Stimulated activated effector memory CD8-positive, alpha-beta T cell treated with anti-CD3 and anti-CD28 coated beads, Interleukin-12 subunit alpha, Interleukin-12 subunit beta, amount 100 ng/mL, for 72 hours (primary cell): Measurements from ENCODE around the gene EIF1B.
A peak's percentile ranks its signal among the peaks of the same experiment; 100 is the strongest.

Experiments used
- ATAC-seq: fragments of 150-1000 bp; cut with Tn5 transposase; 2 replicates; pipeline ENCODE4 v1.10.0; 2021
- DNase-seq, 2 donors: peaks; one replicate each; pipeline ENCODE4 v3.0.0; 2021 to 2022; ENCODE audit warnings: low spot score in 2 of 2
- H3K27ac Mint-ChIP-seq: one replicate; pipeline ENCODE4 v1.8.0; 2022; ENCODE audit warnings: mild to moderate bottlenecking, mixed read lengths
- H3K36me3 Mint-ChIP-seq: one replicate; pipeline ENCODE4 v1.8.0; 2022; ENCODE audit warnings: mild to moderate bottlenecking, mixed read lengths
- H3K4me1 Mint-ChIP-seq: one replicate; pipeline ENCODE4 v1.8.0; 2022; ENCODE audit warnings: mixed read lengths
- H3K4me3 Mint-ChIP-seq: one replicate; pipeline ENCODE4 v1.8.0; 2022; ENCODE audit warnings: mild to moderate bottlenecking, mixed read lengths
- H3K9me3 Mint-ChIP-seq: one replicate; pipeline ENCODE4 v1.8.0; 2022; ENCODE audit warnings: mixed read lengths

EIF1B gene

DNA sequence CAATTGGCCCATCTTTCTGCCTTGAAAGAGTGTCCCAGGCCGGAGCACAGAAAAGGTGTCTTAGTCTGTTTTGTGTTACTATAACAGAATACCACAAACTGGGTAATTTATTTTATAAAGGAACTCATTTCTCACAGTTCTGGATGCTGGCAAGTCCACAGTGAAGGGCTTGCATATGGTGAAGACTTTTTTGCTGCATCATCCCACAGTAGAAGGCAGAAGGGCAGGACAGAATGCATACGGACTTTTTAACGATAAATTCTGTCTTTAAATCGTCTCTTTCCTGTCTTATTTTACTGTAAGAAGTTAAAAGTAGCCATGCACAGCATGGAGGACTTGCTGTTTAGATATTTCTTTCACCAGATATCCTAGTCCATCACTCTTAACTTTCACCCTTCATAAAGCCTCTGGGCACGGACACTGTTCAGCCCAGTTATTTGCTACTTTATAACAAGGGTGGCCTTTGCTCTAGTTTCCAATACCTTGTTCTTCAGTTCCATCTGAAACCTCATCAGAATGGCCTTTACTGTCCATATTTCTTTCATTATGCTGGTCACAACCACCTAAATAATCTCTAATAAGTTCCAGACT is 10.3 kb upstream of the EIF1B start:
- Mint-ChIP-seq H3K27ac (no peak overlapping the region), H3K4me3 (no peak overlapping the region)
- ATAC-seq, result no peak

DNA sequence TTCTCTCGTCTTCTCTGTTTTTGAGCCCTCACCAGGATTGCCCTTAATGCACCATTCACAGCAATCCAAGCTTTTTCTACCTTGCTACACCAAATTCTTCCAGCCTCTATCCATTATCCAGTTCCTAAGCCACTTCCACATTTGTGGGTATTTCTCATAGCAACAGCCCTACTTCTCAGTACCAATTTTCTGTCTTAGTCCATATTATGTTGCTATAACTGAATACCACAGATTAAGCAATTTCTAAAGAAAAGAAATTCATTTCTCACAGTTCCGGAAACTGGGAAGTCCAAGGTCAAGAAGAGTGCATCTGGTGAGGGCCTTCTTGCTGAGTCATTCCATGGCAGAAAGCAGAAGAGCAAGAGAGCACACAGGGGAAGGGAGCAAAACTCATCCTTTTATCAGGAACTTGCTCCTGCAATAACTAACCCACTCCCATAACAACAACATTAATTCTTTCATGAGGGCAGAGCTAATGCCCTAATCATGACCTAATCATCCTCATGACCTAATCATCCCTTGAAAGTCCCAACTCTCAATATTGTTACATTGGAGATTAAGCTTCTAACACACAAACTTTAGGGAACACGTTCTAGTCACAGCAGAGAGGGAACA is 9.7 kb upstream of the EIF1B start:
- Mint-ChIP-seq H3K4me1 (no peaks in the 10 kb centered on the region), H3K27ac (no peak overlapping the region), H3K36me3 (peaks cover 8% of the 10 kb centered on the region), H3K4me3 (no peak overlapping the region), H3K9me3 (no peaks in the 10 kb centered on the region)
- DNase-seq, result no peak
- ATAC-seq, result no peak

More for the DNA sequence above, 10.3 kb upstream of the EIF1B start:
- H3K4me1 Mint-ChIP-seq, result no peaks in the 10 kb centered on the region
- H3K9me3 Mint-ChIP-seq, result no peaks in the 10 kb centered on the region
- DNase-seq, result no peak
- H3K36me3 Mint-ChIP-seq, result peaks cover 8% of the 10 kb centered on the region

DNA sequence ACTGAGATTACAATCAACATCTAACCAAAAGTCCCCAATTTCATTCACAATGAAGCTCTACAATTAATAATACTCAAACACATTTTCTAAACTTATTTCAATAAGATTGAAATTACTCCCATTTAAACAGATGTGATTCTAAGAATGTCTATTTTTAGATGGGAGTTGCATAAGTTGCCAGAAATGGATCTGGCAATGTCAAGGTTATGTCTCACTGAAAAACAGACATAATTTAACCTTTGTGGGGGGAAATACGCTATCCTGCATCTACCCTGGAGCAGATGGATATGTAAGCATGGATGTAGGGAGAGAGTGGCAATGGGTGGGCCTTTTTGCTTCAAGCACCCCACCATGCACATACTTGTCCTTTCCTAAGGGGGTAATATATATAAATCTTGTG is 6.7 kb upstream of the EIF1B start:
- H3K4me1 Mint-ChIP-seq, result no peaks in the 10 kb centered on the region
- no peak for ATAC-seq
- H3K27ac Mint-ChIP-seq, result no peak overlapping the region
- no peak overlapping the region for H3K4me3 Mint-ChIP-seq
- no peak for DNase-seq
- H3K9me3 Mint-ChIP-seq, result no peaks in the 10 kb centered on the region
- H3K36me3 Mint-ChIP-seq, result peaks cover 8% of the 10 kb centered on the region

DNA sequence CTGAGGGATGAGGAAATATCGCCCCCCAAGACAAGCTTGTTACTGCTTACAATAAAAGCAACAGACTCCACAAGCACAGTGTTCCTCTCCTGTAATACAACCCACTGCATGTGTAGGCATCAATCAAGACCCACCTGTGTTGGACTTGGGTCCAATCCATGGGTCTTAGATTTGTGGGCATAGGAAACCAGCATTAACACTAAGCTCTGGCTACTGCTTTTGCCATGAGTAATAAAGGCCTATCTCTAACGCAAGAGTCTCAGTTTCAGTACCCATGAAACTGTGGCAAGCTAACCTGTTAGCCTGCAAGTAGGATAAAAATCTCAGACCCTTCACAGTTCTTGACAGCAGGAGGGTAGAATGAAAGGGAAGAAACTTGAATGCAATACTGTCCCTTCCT is 5.2 kb upstream of the EIF1B start:
- H3K4me1 Mint-ChIP-seq, result peaks cover 6% of the 10 kb centered on the region
- H3K36me3 Mint-ChIP-seq, result peaks cover 14% of the 10 kb centered on the region
- ATAC-seq, result no peak
- H3K27ac Mint-ChIP-seq, result no peak overlapping the region
- no peak overlapping the region for H3K4me3 Mint-ChIP-seq
- H3K9me3 Mint-ChIP-seq, result no peaks in the 10 kb centered on the region
- DNase-seq, result no peak

DNA sequence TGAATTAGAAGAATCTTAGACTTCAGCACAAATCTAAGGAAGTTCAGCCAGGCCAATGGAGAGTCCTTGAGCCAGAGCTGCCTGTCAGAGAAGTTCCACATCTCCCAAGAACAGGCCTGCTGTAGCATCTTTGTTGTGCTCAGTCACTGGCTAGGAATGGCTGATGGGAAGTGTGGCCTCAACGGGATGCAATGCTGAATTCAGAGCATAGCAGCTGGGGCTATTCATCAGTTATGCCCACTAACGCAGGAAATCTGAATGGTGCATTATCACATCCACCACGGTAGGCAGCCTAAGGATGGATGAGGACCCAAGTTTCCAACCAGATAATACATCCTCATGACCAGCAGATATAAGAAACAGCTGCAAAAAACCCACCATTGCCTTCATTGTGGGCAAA is 3.2 kb upstream of the EIF1B start:
- H3K4me1 Mint-ChIP-seq, result peaks cover 13% of the 10 kb centered on the region
- no peak overlapping the region for H3K4me3 Mint-ChIP-seq
- no peak for DNase-seq
- H3K27ac Mint-ChIP-seq, result no peak overlapping the region
- ATAC-seq, result no peak
- H3K36me3 Mint-ChIP-seq, result peaks cover 26% of the 10 kb centered on the region
- H3K9me3 Mint-ChIP-seq, result no peaks in the 10 kb centered on the region

DNA sequence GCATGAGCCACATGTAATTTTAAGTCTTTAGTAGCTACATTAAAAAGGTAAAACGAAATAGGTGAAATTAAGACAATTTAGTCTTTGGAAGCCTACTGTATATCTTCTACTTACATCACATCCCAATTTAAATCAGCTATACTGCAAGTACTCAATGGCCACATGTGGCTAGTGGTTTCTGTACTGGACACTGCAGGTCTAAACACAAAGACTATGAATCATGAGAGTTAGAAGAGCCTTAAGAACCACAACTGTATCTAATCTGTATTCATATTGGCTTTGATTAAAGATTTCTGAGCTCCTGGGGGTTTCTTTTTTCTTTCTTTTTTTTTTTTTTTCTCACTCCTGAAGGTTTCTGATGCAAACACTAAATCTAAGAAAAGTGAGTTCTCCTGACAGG is 2.3 kb upstream of the EIF1B start:
- Mint-ChIP-seq H3K4me3 (no peak overlapping the region), H3K4me1 (peaks cover 15% of the 10 kb centered on the region), H3K27ac (no peak overlapping the region), H3K36me3 (peaks cover 35% of the 10 kb centered on the region), H3K9me3 (no peaks in the 10 kb centered on the region)
- no peak for ATAC-seq
- DNase-seq, result no peak

DNA sequence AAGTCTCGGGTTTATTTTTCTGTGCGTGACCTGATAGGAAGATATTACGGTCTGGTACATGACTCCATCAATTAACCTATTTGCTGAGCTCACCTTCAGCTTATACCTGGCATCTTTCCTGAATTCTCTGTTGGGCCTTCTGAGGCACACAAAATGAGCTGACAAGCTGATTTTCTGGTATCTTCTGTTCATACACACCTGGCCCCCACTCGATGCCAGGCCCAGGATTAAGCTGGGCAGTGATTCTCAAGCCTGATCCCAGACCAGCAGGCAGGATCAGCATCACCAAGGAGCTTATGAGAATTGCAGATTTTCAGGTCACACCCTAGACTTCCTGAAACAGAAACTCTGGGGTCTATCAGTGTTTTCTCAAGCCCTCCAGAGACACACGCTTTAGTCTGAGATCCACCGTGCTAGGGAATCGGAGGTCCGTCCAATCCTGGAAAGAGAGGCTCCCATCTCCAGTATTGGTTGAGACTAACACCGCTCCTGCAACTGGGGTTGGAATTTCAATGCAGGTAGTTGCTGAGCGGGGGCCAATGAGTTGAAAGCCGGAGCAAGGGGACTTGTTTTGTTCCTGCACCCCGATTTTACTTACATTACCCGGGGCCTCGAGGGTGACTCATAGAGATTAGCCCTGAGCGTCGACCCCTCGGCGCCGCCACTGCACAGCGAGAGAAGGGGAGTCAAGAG is 636 bp upstream of the EIF1B start:
- ATAC-seq (no peak), DNase-seq (no peak)
- H3K4me1 Mint-ChIP-seq, result peaks cover 15% of the 10 kb centered on the region
- peak overlapping the region; percentile 99 for H3K4me3 Mint-ChIP-seq
- peak overlapping the region; percentile 100 for H3K27ac Mint-ChIP-seq
- peaks cover 52% of the 10 kb centered on the region for H3K36me3 Mint-ChIP-seq
- H3K9me3 Mint-ChIP-seq, result no peaks in the 10 kb centered on the region

DNA sequence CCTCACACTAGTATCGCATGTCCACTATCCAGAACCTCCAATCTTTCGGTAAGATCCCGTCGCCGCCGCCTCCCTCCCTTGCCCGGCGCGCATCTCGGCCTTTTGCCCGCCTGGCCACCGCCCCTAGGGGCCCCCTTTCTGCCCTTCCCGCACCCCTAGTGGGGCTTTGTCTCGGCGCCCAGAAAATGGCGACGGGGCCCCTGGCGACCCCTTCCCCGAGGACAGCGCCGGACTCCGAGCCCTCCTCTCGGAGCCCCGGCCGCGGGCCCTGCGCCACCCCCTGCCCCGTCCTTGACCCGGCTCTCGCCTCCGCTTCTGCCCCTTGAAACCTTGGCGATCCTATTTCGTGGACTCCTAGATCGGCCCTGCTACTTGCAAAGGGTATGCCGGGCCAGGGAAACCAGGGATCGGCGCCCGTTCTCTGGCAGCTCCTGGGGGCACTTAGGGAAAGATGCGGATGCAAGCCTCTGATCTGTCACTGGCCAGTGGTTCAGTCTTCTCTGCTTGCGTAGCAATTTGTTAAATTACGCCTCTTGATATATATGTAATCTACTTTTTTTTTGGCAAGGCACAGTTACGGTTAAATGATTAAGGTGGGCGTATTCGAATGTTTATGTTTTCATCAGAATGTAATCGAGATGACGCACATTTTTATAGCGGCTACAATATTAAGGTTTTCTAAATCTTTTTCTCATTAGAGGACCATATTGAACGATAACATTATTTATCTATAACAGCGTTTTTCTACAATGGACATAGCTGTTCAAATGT is 603 bp downstream of the EIF1B start:
- H3K36me3 Mint-ChIP-seq, result peaks cover 64% of the 10 kb centered on the region
- no peaks in the 10 kb centered on the region for H3K9me3 Mint-ChIP-seq
- DNase-seq (peak; percentile 38 to 85), ATAC-seq (peak; percentile 58)
- H3K4me1 Mint-ChIP-seq, result peaks cover 15% of the 10 kb centered on the region
- peak overlapping the region; percentile 100 for H3K27ac Mint-ChIP-seq
- H3K4me3 Mint-ChIP-seq, result peak overlapping the region; percentile 99

DNA sequence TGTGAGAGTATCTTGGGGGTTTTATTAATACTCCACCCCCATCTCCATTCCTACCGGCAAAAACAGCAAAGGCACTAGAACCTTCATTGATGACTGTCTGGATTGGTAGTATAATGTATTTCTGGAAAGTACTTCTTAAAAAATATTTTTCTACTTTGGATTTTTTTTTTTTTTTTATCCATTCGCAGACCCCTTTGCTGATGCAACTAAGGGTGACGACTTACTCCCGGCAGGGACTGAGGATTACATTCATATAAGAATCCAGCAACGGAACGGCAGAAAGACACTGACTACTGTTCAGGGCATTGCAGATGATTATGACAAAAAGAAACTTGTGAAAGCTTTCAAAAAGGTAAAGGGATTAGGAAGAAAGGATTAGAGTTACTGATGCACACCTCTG is 1.2 kb downstream of the EIF1B start:
- Mint-ChIP-seq H3K4me3 (peak overlapping the region; percentile 99), H3K9me3 (no peaks in the 10 kb centered on the region), H3K36me3 (peaks cover 66% of the 10 kb centered on the region), H3K4me1 (peaks cover 15% of the 10 kb centered on the region), H3K27ac (peak overlapping the region; percentile 100)
- no peak for ATAC-seq
- DNase-seq, result no peak

DNA sequence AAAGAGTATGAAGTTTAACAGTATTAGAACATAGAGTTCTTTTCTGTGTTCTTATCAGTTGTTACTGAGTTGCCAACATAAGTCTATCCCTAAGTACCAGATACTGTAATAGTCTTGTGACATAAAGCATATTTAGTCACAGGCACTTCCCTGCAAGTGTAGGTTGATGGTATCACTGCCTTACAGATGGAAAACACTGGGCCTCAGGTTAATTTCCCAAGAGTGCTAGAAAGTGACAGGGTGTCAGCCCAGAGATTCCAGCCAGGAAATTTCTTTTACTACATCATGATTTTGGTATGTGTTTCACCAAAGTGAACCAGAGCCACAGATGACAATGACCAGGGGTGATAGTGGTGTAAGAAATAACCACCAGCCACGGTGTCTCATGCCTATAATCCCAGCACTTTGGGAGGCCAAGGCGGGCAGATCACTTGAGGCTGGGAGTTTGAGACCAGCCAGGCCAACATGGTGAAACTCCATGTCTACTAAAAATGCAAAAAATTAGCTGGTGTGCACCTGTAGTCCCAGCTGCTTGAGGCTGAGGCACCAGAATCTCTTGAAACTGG is 3.2 kb downstream of the EIF1B start:
- no peaks in the 10 kb centered on the region for H3K9me3 Mint-ChIP-seq
- H3K27ac Mint-ChIP-seq, result no peak overlapping the region
- ATAC-seq, result no peak
- H3K4me3 Mint-ChIP-seq, result no peak overlapping the region
- H3K36me3 Mint-ChIP-seq, result peaks cover 73% of the 10 kb centered on the region
- peaks cover 15% of the 10 kb centered on the region for H3K4me1 Mint-ChIP-seq
- no peak for DNase-seq

DNA sequence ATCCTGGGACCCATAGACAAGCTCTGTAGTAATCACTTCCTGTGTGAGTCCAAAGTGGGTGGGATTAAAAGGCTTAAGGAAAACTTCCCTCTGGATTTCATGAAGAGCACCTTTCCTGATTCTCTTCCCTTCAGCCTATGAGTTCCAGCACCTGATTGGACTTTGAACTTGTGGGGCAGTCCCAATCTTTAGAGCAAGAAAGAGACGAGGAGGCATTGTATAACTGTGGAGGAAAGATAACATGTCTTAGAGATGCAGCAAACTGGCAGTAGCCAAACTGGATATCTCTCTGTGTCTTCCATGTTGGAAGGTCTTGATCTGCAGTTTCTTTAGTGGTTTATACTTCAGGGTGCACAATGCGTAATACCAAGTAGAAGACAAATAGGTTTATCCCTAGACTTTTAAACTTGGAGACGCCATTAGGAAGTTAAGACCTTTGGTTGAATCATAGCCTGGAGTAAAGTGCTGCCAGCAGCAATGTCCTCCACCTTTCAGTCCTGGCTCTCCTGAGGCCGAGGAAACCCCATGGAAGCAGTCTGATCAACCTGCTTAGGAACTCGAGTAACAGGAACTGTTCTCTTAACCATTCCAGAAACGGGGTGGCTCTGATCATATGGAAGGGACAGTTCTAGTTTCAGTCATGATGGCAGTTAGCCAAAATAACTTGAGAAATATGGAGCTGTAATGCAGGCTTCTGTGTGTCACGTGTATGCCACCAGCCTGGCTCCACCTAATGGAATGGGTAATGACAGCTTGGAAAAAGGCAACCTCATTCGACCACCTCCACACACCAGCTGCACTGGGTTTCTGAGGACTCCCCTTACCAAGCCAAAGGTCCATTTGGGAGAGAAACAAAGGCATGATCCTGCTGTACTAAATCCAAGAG is 4.7 kb downstream of the EIF1B start:
- no peak for DNase-seq
- ATAC-seq, result no peak
- H3K36me3 Mint-ChIP-seq, result peaks cover 68% of the 10 kb centered on the region
- no peak overlapping the region for H3K4me3 Mint-ChIP-seq
- peak overlapping the region; percentile 77 for H3K27ac Mint-ChIP-seq
- H3K4me1 Mint-ChIP-seq, result peaks cover 9% of the 10 kb centered on the region
- H3K9me3 Mint-ChIP-seq, result no peaks in the 10 kb centered on the region

DNA sequence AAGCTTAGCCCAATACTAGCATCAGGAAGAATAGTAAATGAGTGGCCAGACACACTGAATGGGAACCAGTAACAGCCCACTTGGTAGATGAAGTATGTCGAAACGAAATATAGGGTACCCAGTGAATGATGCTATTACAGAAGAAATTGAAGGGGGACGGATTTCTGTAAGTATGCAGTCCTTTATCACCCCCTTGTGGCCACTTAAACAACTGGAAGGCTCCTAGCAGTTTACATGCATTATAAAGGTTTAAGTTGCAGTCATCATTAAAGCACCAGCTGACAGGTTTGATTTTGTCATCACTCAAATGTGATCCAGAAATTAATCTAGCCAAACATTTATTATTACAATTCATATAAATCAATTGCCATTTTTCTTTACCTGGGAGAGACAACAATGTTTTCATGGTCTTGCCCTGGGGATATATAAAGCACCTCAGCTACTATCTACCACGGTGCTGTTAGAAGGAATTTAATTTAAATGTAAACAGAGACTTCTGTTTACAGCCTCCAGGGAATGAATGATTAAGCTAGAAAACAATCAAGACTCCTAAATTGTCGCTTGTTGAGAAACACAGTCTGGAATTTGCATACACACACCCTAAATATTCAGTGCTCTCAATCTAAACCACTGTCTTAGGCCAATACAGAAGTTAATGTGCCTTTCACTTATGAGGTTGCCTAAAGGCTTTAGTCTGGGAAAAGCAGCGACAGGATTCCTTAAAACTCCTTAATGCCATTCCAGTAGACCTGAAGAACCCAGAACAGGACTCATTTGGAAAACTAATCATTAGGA is 7.8 kb downstream of the EIF1B start:
- H3K9me3 Mint-ChIP-seq, result no peaks in the 10 kb centered on the region
- DNase-seq, result peak; percentile 9 to 62
- no peak overlapping the region for H3K27ac Mint-ChIP-seq
- no peaks in the 10 kb centered on the region for H3K4me1 Mint-ChIP-seq
- H3K36me3 Mint-ChIP-seq, result peaks cover 38% of the 10 kb centered on the region
- H3K4me3 Mint-ChIP-seq, result no peak overlapping the region
- ATAC-seq, result peak; percentile 68

DNA sequence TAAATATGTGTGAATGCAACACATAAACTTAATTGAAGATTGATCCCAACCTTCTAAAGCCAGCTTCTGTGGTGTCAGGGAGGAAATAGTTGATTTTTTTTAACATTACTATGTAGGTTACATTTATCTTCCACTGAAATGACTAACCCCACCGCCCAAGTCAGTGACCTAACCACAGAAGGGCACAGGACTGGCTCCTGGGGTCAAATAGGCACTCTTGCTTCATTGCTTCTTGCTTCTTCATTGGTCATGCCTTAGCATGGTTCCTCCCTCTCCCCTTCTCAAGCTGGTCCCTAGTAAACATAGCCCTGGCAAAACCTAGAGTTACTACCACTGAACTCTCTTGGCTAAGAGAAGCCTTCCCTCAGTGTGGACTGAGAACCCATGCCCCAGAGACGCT is 12.3 kb downstream of the EIF1B start:
- no peak overlapping the region for H3K4me3 Mint-ChIP-seq
- H3K9me3 Mint-ChIP-seq, result no peaks in the 10 kb centered on the region
- peak; percentile 84 for ATAC-seq
- no peak overlapping the region for H3K27ac Mint-ChIP-seq
- no peak for DNase-seq
- H3K36me3 Mint-ChIP-seq, result peaks cover 3% of the 10 kb centered on the region
- no peaks in the 10 kb centered on the region for H3K4me1 Mint-ChIP-seq

DNA sequence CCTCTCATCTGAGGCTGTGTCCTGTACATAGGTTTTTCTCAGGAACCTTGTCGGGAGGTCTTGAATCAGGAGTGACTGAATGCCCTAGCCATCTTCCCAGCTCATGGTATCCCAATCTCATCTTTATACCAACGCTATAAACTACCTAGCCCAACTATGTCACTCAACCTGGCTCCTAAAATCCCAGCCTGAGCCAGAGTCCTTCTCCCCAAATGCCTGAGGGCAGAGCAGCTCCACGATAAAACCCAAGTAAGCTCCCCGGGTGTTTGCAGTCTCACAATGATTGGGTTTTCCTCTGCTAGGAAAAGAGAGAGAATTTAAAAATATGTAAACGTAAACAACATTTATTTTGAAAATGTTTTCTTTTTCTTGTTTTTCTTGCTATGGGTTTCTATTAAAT is 14.4 kb downstream of the EIF1B start:
- H3K36me3 Mint-ChIP-seq, result no peaks in the 10 kb centered on the region
- H3K4me3 Mint-ChIP-seq, result no peak overlapping the region
- H3K4me1 Mint-ChIP-seq, result no peaks in the 10 kb centered on the region
- ATAC-seq (no peak), DNase-seq (no peak)
- H3K27ac Mint-ChIP-seq, result no peak overlapping the region
- no peaks in the 10 kb centered on the region for H3K9me3 Mint-ChIP-seq
